Kidney epithelial cell (primary cell): ENCODE results near the gene MAPRE3. TPM values are rescaled to one million over a fixed set of nuclear protein-coding genes. Genes with fewer than 3 reads are reported as not detected.

ENCODE experiments used
- DNase-seq: peaks from one replicate; pipeline ENCODE4 v3.0.0-alpha.2; 2010; ENCODE audit warnings: low read depth
- H3K27me3 ChIP-seq: 2 replicates; pipeline ENCODE4 v1.6.0; 2011; ENCODE audit warnings: low read length; ENCODE audit not compliant: control insufficient read depth, insufficient read depth
- H3K36me3 ChIP-seq: 2 replicates; pipeline ENCODE4 v1.5.1; 2011; ENCODE audit warnings: low read length; ENCODE audit not compliant: control insufficient read depth, insufficient read depth
- H3K4me3 ChIP-seq: 2 replicates; pipeline ENCODE4 v1.5.1; 2011; ENCODE audit warnings: low read depth, mild to moderate bottlenecking, control low read depth, low read length
- total RNA-seq: library from RNA; depleted of rRNA; stranded (reverse); fragments of >200 nt; gene quantifications from 2 replicates; pipeline ENCODE4 v1.2.3, GENCODE V29; 2015
- TF ChIP-seq, protein P1 (sequence below): IDR thresholded peaks from 2 replicates; pipeline ENCODE4 v1.5.1; 2011; ENCODE audit warnings: mild to moderate bottlenecking, moderate library complexity, low read length, control low read depth, inconsistent platforms; ENCODE audit not compliant: insufficient read depth, poor library complexity, severe bottlenecking

MAPRE3 gene
- total RNA-seq, 1 donor from 2014 or later, result 4.6 TPM

DNA sequence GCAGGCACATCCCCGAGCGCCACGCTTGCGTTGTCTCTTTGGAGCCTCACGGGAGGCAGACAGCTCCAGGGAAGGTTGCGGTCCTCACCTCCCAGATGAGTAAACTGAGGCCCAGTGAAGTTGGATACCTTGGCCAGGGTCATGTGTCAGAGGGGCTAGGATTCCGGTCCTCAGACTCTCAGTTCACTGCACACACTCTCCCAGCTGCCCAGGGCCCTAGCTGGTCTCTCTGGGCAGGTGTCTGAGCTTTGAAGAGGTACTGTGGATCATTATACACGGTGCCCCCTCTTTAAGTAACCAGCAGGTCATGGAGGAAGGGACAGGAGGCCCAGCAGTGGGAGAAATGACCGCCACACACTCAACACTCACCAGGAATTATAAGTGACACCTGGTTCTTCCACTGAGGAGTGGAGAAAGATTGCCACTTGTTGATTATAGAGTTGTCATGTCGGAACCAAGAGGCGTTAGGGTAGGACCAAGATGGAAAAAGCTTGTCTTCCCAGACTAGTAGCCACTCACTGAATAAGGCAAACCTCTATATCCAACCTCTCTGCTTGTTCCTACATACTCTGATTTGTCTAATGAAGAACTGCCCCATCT lies 62.9 kb downstream of the MAPRE3 start:
- no peaks in the 10 kb centered on the region for H3K27me3 ChIP-seq
- H3K36me3 ChIP-seq, result peaks cover 1% of the 10 kb centered on the region
- DNase-seq, result no peak
- H3K4me3 ChIP-seq, result peak overlapping the region; percentile 78
- TF ChIP-seq, protein P1, sequence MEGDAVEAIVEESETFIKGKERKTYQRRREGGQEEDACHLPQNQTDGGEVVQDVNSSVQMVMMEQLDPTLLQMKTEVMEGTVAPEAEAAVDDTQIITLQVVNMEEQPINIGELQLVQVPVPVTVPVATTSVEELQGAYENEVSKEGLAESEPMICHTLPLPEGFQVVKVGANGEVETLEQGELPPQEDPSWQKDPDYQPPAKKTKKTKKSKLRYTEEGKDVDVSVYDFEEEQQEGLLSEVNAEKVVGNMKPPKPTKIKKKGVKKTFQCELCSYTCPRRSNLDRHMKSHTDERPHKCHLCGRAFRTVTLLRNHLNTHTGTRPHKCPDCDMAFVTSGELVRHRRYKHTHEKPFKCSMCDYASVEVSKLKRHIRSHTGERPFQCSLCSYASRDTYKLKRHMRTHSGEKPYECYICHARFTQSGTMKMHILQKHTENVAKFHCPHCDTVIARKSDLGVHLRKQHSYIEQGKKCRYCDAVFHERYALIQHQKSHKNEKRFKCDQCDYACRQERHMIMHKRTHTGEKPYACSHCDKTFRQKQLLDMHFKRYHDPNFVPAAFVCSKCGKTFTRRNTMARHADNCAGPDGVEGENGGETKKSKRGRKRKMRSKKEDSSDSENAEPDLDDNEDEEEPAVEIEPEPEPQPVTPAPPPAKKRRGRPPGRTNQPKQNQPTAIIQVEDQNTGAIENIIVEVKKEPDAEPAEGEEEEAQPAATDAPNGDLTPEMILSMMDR, result no peak

DNA sequence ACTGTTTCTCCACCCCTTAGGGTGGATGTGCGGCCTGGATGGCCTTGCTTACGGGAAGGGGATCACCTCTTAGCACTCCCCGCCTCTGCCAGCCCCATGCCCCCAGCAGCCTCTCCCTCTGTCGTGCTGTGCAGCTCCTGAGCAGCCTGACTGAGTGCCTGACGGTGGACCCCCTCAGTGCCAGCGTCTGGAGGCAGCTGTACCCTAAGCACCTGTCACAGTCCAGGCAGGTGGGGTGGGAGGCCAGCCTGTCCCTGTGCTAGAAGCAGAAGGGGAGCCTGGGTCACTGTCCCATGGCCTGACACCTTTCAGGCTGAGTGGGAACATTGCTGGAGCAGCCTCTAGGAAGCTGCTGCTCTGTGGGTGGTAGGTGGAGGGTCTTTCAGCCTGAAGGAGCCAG lies 67.6 kb downstream of the MAPRE3 start:
- Histone ChIP-seq H3K27me3 (no peaks in the 10 kb centered on the region), H3K36me3 (peaks cover 3% of the 10 kb centered on the region), H3K4me3 (no peak overlapping the region)
- TF ChIP-seq, protein P1, result no peak
- DNase-seq, result no peak

DNA sequence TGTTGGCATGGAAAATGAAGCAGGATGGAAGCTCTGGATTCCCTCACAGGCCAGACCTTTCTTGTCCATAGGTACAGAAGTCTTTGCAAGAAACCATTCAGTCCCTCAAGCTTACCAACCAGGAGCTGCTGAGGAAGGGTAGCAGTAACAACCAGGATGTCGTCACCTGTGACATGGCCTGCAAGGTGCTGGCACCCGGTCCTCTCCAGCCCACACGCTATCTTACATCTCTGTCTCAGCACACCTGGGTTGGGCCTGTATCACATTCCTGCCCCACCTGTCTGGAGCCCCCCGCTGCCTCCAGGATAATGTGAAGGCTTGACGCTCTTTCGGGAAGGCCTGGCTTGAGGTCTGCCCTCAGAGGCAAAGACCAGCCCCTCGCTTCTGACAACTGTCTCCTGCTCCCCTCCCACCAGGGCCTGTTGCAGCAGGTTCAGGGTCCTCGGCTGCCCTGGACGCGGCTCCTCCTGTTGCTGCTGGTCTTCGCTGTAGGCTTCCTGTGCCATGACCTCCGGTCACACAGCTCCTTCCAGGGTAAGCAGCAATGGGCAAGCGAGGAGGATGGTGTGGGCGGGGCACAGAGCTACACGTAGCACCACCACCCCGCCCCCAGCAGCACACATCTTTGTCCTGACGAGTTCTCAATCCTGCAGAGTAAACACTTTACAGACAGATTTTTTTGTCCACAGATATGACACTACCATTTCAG lies 68.3 kb downstream of the MAPRE3 start:
- H3K27me3 ChIP-seq, result no peaks in the 10 kb centered on the region
- H3K36me3 ChIP-seq, result peaks cover 3% of the 10 kb centered on the region
- DNase-seq, result no peak
- TF ChIP-seq, protein P1, result no peak
- H3K4me3 ChIP-seq, result no peak overlapping the region

DNA sequence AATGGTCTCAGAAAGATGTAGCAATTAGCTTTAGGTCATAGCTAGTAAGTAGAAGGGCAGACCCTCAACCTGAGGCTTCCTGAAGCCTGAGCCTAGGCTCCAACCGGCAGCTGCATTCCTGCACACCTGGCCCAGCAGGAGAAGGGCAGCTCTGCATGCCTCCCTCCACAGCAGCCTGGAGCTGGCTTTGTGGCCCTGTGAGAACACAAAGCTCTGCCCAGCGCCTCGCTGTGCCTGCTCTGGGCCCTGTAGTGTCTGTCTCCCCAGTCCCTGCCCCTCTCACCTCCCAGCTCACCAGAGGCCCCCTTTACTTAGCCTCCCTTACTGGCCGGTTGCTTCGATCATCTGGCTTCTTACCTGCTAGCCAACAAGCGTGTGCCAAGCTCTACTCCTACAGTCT lies 69.0 kb downstream of the MAPRE3 start:
- peaks cover 3% of the 10 kb centered on the region for H3K36me3 ChIP-seq
- no peak overlapping the region for H3K4me3 ChIP-seq
- H3K27me3 ChIP-seq, result no peaks in the 10 kb centered on the region
- TF ChIP-seq, protein P1, result no peak
- DNase-seq, result no peak

DNA sequence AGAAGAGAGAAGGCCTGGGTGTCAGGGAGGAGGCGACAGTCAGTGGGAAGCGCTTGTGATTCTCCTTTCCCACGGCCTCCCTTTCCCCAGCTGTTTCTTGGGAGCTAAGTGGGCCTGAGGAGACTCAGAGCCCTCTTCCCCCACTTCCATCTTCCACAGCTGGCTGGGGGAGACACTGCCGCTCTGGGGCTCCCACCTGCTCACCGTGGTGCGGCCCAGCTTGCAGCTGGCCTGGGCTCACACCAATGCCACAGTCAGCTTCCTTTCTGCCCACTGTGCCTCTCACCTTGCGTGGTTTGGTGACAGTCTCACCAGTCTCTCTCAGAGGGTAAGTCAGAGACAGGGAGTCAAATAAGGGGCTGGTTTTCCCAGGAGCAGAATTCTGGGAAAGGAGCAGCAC lies 69.4 kb downstream of the MAPRE3 start:
- H3K4me3 ChIP-seq, result no peak overlapping the region
- TF ChIP-seq, protein P1, result no peak
- no peak for DNase-seq
- H3K27me3 ChIP-seq, result no peaks in the 10 kb centered on the region
- H3K36me3 ChIP-seq, result peaks cover 3% of the 10 kb centered on the region

DNA sequence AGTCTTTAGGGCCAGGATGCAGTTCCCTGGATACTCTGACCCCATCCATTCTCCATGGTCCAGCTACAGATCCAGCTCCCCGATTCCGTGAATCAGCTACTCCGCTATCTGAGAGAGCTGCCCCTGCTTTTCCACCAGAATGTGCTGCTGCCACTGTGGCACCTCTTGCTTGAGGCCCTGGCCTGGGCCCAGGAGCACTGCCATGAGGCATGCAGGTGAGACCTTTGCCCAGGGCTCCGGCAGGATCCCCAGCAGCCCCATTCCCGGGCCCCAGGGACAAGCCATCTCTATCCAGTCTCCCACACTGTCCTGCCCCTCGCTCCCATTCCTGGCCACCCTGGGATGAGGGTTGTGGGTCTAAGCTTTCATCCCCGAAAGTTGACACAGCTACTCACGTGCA lies 69.8 kb downstream of the MAPRE3 start:
- H3K4me3 ChIP-seq, result no peak overlapping the region
- no peak for DNase-seq
- TF ChIP-seq, protein P1, result no peak
- peaks cover 2% of the 10 kb centered on the region for H3K36me3 ChIP-seq
- no peaks in the 10 kb centered on the region for H3K27me3 ChIP-seq
